ENCODE data around the gene GLYR1.
"Not testable (repeated sequence)": the region's sequence is repeated elsewhere in the genome, so short reads cannot be mapped to it uniquely, and the experiment has no call there.

GLYR1 gene

DNA sequence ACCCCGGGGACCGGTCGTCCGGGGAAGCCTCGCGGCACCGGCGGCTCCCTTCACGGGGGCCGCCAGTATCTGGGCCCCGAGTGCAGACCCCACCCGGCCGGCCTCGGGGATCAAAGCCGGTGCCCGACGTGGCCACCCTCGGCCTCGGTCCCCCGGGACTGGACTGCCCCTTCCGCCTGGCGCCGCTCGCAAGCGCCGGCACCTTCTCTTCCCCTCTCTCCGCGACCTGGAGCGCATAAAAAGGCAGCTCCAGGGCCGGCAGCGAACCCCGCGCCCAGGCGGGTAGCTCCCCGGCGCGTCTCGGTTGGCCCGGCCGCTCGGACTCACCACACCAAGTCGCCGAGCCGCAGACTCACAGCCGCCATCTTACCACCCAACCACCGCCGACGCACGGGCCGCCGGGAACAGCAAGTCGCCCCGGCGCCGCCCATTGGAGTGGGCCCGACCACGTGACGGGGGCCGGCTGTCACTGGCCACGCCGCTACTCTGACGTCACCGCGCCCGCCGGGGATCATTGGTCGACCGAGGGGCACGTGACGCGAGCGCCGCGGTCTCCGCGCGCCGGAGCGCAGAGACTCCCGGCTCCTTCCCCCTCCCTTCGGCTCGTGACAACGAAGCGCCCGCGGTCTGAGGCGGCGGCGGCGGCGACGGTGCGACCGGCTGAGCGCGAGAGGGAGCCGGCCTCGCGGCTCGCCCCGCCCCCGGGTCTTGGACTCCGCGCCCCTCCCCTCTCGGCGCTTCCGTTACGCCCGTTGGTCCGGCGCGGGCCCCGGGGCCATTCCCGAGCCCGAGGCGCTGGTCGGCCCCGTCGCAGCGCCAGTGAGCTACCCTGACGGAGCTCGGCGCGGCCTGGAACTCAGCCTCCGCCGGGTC is at the start of gene GLYR1, which contains the start of gene UBN1:
Gene GLYR1, minus strand, starts transcription at position 388 of the 873 bp plus-strand sequence. Its CDS starts 23 bp downstream, at position 365.
Gene UBN1, plus strand, starts transcription at position 581 of the 873 bp plus-strand sequence. CDS start 5,437 bp downstream, outside the sequence.
- peak; percentile 99 for DNase-seq (ENCODE audit: low read depth, low spot score)

- not testable (repeated sequence) for DNase-seq (ENCODE audit: low read depth, low spot score)
Measured at GRCh38 chr16:4896761-4897160, 49.7 kb upstream of the GLYR1 start.

DNA sequence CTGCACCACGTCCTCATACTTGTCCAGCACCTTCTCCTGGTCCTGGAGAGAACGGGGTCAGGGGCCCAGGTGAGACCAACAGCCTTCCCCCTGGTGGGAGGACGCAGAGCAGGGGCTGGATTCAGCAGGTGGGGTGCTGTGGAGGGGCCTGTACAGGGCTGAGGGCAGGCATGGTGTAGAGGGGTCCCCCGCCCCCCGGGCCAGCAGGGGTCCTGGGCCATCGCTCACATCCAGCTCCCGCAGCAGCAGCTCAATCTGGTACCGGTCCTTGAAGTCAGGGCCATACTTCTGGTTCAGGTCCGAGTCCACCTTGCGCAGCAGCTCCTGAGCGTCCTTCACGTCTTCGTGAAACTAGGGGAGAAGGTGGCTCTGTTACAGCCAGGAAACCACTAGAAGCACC is 48.3 kb upstream of the GLYR1 start:
- no peak for DNase-seq (ENCODE audit: low read depth, low spot score)

DNA sequence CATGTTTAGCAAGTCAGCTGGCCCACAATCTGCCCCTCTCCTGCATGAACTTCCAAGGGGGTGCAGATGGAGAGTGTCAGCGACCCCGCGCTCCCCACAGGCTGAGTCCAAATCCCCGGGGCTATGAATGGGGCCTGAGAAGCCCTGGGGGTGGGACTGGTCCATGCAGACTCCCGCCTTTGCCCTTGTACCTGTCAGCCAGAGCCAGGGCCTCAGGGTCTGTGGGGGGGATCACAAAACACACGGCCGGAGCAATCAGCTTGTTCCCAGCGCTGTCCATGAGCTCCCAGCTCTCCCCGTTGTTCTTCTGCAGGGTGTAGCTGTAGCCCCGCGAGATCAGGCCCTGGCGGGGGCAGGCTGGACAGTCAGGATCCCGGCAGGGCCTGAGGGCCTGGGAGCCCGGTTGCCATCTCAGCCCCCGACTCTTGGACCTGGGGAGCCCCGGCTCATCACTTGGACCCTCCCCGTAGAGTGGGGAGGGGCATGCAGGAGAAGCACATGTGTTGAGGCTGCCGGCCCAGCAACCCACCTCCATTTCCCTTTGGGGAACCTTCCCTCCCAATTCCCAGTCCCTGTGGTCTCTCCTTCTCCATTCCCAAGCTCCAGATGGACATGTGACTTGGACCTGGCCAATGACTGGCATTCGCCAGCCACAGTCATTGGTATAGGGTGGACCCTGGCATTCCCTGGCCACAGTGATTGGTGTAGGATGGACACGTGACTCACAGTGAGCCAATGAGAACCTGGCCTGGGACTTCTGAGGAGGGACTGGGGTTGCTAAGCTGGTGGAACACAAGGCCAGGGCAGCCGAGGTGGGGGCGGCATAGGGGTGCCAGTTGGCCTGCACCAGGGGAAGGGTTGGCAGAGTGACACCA is 47.4 kb upstream of the GLYR1 start:
- DNase-seq (ENCODE audit: low read depth, low spot score): no peak

- DNase-seq (ENCODE audit: low read depth, low spot score): no peak
Measured at GRCh38 chr16:4893103-4893862, 46.2 kb upstream of the GLYR1 start.

GRCh38 chr16:4892361-4893102 is 45.4 kb upstream of the GLYR1 start:
- DNase-seq (ENCODE audit: low read depth, low spot score): no peak

- DNase-seq (ENCODE audit: low read depth, low spot score): no peak
Measured at GRCh38 chr16:4891886-4892216, 44.8 kb upstream of the GLYR1 start.

- no peak for DNase-seq (ENCODE audit: low read depth, low spot score)
Measured at GRCh38 chr16:4891097-4891885, 44.2 kb upstream of the GLYR1 start.

DNA sequence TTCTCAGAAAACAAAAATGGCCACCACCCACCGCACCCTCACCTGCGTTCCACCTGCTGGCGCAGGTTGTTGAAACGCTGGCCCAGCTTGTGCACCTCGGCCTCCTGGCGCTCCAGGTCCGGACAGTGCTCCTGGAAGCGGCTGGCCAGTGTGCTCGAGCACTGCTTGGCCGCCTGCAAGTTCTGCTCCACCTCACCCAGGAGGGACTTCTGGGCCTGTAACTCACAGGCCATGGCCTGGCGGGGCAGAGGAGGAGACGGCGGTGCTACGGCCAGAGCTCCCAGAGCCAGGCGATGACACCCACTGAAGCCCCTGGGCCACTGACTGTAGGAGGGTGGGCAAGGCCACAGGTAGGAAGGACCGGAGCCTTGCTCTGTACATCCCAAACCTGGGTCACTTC is 43.6 kb upstream of the GLYR1 start:
- no peak for DNase-seq (ENCODE audit: low read depth, low spot score)

GRCh38 chr16:4890026-4890425 is 42.9 kb upstream of the GLYR1 start:
- DNase-seq (ENCODE audit: low read depth, low spot score): no peak

DNA sequence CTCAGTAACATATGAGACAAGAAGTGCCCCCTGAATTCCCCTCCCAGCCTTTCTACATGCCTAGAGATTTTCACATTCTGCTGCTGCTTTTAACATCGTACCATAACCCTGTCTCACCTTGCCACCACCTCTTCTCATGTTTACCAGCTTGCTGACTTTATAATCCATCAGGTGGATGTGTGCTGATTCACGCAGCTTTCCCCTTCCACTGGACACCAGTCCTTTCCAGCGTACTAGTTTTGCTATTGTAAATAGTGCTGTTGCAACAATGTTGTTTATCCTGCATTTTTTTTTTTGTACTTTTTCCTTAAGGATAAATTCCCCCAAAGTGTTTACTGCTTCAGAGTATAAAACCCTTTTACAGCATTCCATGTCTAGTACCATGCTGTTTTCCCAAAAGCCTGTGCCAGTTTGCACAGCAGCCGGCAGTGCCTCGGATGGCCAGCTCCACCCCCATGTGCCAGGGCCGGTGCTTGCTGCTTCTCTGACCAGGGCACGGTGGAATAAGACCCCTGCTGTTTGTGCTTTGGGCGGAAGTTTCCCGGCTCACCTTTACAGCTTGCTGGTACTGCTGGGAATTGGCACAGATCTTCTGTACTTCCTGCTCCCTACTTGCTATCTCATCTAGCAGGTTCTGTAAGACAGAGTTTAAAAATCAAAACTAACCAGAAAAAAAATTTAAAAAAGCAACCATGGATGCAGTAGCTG is 41.5 kb upstream of the GLYR1 start:
- no peak for DNase-seq (ENCODE audit: low read depth, low spot score)

DNA sequence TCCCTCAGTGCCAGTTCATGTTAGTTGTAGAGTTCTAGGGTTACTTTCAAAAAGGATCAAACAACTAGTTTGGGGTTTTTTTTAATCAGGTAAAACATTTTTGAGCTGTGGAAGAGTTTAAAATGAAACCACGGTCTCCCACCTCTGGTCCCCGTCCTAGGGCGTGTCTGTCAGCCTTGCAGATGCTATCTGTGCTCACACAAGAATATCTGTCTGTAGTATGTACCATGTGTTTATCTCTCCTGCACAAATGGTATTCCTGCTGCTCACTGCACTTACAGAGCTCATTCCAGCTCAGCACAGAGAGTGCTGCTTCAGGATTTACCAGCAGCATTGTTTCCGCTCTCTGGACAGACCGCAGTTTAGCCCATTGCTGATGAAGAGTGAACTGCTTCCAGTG is 39.1 kb upstream of the GLYR1 start:
- DNase-seq (ENCODE audit: low read depth, low spot score): no peak

DNA sequence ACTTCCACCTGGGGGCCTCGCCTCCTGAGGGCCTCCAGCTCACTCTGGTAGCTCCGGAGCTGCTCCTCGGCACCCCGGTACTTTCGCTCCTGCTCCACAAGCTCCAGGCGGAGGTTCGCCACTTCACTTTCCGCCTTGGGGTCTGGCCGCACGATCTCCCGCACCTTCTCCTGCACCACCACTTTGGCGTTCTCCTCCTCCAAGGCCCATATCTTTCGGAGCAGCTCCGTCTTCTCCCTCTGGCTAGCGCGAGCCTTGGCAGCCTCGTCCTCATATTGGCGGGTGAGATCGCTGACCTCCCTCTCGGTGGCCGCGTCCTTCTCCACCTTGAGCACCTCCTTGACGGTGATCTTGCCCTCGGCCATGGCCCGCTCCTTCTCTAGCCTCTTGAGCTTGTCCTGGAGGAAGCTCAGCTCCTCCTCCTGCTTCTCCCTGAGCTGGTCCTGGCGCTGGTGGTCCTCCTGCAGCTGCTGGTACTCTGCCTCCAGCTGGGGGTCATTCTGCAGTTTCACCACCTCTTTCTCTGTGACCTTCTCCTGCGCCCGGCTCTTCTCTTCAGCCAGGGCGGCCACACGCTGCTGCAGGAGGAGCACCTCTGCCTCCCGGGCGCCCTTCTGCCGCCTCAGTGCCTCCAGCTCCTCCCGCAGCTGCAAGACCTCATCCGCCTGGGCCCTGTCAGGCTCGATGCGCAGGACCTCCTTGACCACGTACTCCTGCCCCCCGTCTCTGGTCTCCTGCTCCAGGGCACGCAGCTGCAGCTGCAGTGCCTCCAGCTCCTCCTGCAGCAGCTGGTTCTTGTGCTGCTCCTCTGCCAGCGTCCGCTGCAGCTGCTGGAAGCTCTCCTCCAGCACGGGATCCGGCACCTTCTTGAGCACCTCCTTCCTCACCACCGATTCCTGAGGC is 38.1 kb upstream of the GLYR1 start:
- no peak for DNase-seq (ENCODE audit: low read depth, low spot score)

DNA sequence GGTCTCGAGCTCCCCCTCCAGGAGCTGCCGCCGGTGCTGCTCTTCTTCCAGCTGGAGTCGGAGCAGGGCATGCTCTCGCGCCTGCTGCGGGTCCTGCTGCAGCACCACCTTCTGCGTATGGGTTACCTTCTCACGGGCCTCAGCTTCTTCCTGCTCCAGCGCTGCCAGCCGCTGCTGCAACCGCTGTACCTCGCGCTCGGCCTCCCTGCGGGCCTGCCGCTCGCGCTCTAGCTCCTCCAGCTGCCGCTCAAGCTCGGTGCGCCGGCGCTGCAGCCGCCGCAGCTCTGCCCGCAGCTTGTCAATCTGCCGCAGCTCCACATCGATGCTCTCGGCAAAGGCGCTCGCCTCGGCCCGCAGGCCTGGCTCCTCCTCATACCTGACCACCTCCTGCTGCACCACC is 37.1 kb upstream of the GLYR1 start:
- DNase-seq (ENCODE audit: low read depth, low spot score): no peak

DNA sequence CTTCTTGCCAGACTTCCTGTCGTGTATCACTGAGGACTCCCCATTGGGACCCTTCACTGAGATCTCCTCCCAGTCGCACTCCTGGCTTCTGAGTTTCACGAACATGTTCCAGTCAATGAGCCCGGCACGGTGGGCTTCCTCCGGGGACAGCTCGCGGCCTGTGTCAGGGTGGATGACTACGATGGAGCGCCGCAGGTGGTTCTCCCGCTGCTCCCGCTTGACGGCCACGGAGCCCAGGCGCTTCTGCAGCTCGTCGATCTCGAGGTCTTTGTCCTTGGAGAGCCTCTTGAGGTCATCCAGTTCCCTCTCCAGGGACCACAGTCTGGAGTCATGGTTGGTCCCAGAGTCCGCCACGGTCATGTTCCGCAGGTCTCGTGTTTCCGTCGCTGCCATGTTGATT is 36.4 kb upstream of the GLYR1 start:
- DNase-seq (ENCODE audit: low read depth, low spot score): no peak

- DNase-seq (ENCODE audit: low read depth, low spot score): no peak
Measured at GRCh38 chr16:4882633-4883285, 35.7 kb upstream of the GLYR1 start.

GRCh38 chr16:4882000-4882632 is 35.0 kb upstream of the GLYR1 start:
- no peak for DNase-seq (ENCODE audit: low read depth, low spot score)

All from ELF-1 (cell line).